Middle frontal gyrus (tissue), 1 donor: ENCODE results near the gene FOLR2.
"Not testable (repeated sequence)": the region's sequence is repeated elsewhere in the genome, so short reads cannot be mapped to it uniquely, and the experiment has no call there.

Experiments
- DNase-seq: peaks from one replicate; pipeline ENCODE4 v3.0.0-alpha.2; 2015; ENCODE audit warnings: low spot score; ENCODE audit errors: extremely low spot score

Gene FOLR2

GRCh38 chr11:72240461-72241290 lies 24.1 kb downstream of the FOLR2 start:
- DNase-seq, result no peak

DNA sequence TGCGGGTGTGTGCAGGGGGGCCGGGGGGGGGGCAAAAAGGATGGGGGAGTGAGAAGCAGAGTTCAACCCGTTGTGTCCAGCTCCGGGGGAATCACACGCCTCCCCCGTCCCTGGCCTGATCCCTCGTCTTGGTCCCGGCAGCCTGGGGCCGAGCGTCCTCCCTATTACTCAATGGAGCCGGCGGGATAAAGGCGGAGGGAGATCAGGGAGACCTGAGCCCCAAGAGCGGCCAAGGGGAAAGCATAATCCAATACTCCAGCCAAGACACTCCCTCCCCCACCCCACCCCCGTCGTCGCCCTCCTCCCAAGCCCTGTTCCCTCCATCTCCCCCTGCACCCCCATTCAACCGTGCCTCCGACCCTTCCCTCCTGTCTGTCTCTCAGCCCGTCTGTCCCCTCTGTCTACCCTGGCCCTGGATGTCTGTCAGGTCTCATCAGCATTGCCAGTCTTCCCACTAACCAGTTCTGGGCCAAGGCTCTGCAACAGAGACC lies 24.7 kb downstream of the FOLR2 start:
- DNase-seq, result no peak

DNA sequence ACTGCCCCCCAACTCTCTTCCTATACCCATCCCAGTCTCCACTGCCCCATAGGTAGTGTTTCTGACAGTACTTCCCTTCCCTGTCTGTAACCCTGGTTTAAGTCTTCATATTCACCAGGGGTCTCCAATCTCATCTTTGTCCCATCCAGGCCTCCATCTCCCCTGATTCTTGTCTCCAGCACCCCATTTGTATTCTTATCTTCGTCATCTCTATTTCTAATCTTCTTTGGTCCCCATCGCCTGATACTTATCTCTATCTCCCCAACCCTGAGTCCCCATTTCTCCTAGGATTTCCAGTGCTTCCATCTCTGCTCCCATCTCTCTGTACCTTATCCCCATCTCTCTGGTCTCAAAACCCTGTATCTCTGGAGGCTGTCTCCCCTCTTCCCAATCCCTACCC lies 25.5 kb downstream of the FOLR2 start:
- DNase-seq, result no peak

DNA sequence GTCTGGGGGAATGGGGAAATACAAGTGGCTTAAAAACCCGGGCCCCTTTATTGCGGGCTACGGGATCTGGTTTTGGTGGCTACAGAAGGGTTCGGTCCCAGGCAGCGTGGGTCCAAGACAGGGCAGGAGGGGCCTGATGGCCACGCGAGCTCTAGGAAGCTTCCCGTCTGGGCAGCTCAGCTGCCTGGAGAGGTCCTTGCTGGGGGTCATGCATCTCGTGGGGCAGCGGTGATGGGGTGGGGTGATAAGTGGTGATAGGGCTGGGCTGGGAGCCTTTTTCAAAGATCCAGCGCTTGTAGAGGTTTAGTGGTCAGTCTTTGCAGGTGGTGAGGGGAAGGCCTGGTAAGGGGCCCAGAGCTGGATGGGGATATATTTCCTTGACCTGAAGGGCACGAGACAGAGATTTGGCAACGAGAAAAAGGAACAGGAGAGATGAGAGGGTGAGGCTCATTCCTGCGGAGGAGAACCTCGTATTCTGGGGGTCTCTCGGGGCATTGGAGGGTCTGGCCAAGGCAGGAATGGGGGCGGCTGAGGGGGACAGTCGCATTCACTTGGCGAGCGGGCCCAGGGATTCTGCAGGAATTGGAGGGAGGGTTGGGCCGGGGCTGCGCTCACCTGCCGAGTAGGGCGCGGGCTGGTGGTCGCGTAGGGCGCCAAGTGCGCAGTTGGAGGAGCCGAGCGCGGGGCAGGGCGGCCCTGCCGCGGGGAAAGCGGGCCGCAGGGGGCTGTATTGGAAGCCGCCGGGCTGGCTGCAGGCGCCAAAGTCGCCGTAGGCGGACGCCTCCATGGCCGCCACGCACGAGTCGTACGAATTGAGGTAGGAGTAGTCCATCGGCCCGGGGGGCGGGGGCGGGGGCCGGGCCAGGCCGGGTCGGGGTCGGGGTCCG lies 26.8 kb downstream of the FOLR2 start:
- DNase-seq, result no peak

DNA sequence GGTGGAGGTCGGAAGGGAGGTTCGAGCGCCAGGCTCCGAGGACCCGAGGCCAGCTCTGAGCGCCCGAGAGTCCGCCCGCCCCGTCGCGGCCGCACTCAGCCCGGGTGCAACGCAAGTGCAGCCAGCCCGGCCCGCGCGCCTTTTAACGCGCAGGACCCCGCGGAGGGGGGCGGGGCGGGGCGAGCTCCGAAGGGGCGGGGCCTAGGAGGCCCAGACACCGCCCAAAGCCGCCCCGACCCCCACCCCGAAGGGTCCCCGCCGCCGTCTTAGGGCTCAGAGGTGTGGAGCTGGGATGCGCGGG lies 27.4 kb downstream of the FOLR2 start, which contains the start of gene PHOX2A:
PHOX2A (minus strand) TSS at position 117 of the 301 bp plus-strand sequence. CDS start 172 bp downstream, outside the sequence.
- no peak for DNase-seq

- DNase-seq, result no peak
Measured at GRCh38 chr11:72244361-72245262, 28.0 kb downstream of the FOLR2 start.

DNA sequence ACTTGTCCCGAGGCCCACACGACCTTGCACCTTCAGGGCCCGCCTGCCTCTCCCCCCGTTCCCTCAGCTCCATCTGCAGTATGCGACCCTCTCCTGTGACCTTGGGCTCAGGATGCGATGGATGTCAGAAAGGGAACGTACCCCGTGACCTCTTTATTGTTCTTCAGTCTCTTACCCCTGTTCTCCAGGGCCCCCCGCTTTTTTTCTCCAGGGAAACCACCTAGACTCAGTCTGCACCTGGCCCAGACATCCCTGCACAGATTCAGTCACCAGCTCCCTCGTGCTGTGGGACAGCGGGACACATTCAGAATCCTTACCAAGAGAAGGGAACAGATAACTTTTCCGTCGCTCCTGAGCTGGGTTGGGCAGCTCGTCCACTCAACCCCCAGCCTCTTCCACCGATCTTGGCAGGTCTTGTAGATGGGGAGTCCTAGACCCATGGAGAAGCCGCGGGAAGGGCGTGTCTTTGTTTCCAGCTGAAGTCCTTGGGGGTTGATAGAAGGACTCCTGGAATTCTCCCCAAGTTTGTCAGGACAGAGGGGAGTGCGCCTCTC lies 28.7 kb downstream of the FOLR2 start:
- no peak for DNase-seq

GRCh38 chr11:72247584-72247983 lies 31.0 kb downstream of the FOLR2 start:
- DNase-seq, result no peak

- DNase-seq, result no peak
Measured at GRCh38 chr11:72249961-72250360, 33.4 kb downstream of the FOLR2 start.

GRCh38 chr11:72250661-72251464 lies 34.3 kb downstream of the FOLR2 start:
- no peak for DNase-seq

GRCh38 chr11:72251614-72252013 lies 35.0 kb downstream of the FOLR2 start:
- no peak for DNase-seq

- no peak for DNase-seq
Measured at GRCh38 chr11:72253392-72253791, 36.8 kb downstream of the FOLR2 start.

DNA sequence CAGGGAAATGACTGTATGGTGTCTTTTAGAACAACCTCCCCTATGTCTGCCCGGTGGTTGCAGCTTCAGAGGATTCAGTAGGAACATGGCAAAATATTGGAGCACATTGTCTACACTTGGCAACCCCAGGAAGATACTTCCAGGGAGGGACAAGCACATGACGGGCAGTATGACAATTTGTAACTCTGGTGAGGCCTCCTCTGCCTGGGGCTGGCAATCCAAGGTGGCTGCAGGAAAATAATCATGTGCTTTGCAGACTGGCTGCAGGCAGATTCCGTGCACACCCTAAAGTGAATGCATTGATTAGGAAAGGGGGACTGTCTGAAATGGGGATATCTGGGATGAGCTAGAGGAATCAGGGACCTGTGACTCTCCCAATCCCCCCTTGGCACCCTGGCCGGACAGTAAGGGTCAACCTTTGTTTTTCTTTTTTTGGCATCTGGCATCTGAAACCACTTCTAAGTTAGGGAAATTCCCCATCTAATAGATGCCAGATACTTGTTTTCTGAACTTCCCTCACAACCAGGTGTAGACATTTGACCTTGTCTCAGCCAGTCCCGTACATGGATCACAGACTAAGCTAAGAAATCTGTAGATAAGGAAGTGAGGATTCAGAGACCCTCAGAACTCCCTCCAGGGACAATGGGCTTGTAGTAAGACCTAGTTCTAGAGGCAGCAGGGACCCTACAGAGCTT lies 37.9 kb downstream of the FOLR2 start:
- no peak for DNase-seq

DNA sequence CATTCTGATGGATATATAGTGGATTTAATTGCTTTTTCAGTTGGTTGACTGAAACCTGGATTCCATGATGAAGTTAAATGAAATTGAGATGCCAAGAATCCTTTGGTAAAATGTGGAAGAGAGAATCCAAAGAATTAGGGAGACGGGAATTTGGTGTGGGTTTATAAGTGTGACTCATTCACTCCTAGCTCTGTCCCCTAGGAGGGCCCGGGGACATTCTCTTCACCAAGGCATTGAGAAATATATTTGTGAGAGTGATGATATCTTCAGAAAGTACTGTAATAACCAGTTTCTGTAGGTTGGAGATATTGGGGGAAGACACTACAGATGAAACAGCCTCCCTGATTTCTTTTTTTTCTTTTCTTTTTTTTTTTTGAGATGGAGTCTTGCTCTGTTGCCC lies 41.0 kb downstream of the FOLR2 start:
- DNase-seq, result no peak

- no peak for DNase-seq
Measured at GRCh38 chr11:72259490-72259889, 42.9 kb downstream of the FOLR2 start.

DNA sequence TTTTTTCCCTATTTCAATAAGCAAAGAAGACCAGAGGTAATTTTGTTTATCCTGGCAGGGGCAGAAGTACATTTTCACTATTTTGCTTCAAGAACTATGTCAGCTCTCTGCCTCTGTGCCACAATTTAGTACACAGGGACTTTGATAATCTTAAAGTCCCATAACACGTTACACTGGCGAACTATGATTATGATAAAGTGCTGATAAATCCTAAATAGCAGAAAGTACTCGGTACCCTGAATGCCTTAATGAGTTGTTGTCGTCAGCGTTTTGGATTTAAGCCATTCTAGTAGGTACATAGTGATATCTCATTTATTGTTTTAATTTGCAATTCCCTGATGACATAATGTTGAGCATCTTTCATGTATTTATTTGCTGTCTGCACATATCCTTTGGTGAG lies 44.0 kb downstream of the FOLR2 start:
- DNase-seq, result no peak

- no peak for DNase-seq
Measured at GRCh38 chr11:72263361-72263760, 46.8 kb downstream of the FOLR2 start.

DNA sequence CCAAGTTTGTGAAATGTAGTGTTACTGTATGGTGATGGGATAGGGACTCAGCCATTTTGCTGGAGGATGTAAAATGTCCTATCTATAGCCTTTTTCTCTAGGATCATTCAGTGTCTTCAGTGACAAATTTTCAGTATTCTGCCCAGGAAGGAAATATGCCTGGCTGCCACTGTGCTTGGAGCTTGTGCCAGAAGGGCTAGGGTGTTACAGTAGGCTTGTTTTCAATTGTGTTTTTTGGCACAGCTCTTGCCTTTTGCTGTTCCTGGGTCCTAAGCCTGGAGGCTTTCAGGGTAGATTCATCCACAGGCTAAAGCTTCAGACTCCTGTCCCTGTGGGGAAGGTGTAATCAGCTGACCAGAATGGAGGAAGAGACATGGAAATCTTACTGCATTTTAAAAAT lies 49.4 kb downstream of the FOLR2 start:
- DNase-seq, result no peak

DNA sequence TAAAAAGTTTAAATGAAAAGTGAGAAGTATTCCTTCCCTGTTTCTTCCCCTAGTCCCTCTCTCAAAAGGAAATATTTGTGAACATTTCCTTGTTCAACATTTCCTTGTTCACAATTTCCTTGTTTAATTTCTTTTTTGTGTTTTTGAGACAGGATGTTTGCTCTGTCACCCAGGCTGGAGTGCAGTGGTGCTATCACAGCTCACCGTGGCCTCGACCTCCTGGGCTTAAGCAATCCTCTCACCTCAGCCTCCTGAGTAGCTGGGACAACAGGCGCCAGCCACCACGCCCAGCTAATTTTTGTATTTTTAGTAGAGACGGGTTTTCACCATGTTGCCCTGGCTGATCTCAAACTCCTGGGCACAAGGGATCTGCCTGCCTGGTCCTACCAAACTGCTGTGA lies 50.4 kb downstream of the FOLR2 start:
- DNase-seq, result not testable (repeated sequence)
